Femur (tissue), 1 donor: ENCODE data around the gene CIAO2B.
A peak's percentile ranks its signal among the peaks of the same experiment; 100 is the strongest.
"Not testable (repeated sequence)": the region's sequence is repeated elsewhere in the genome, so short reads cannot be mapped to it uniquely, and the experiment has no call there.

Experiments
- DNase-seq: peaks from one replicate; pipeline ENCODE4 v3.0.0-alpha.2; 2017

CIAO2B gene

GRCh38 chr16:66955363-66956153, 21.4 kb upstream of the CIAO2B start:
- DNase-seq: not testable (repeated sequence)

- DNase-seq: peak; percentile 83
Observed at GRCh38 chr16:66954097-66954659, 20.0 kb upstream of the CIAO2B start.

GRCh38 chr16:66953462-66954096, 19.4 kb upstream of the CIAO2B start:
- no peak for DNase-seq

GRCh38 chr16:66952430-66953110, 18.4 kb upstream of the CIAO2B start:
- DNase-seq: peak; percentile 10

GRCh38 chr16:66950971-66951790, 17.0 kb upstream of the CIAO2B start:
- DNase-seq: no peak

- no peak for DNase-seq
Observed at GRCh38 chr16:66950437-66950836, 16.2 kb upstream of the CIAO2B start.

GRCh38 chr16:66949472-66949871, 15.3 kb upstream of the CIAO2B start:
- no peak for DNase-seq

- peak; percentile 20 for DNase-seq
Observed at GRCh38 chr16:66948837-66949225, 14.6 kb upstream of the CIAO2B start.

GRCh38 chr16:66948134-66948836, 14.1 kb upstream of the CIAO2B start:
- peak; percentile 20 for DNase-seq

- peak; percentile 87 for DNase-seq
Observed at GRCh38 chr16:66947302-66948065, 13.3 kb upstream of the CIAO2B start.

GRCh38 chr16:66946974-66947301, 12.7 kb upstream of the CIAO2B start:
- no peak for DNase-seq

GRCh38 chr16:66946541-66946940, 12.3 kb upstream of the CIAO2B start:
- DNase-seq: no peak

- no peak for DNase-seq
Observed at GRCh38 chr16:66945939-66946338, 11.7 kb upstream of the CIAO2B start.

- not testable (repeated sequence) for DNase-seq
Observed at GRCh38 chr16:66944971-66945370, 10.8 kb upstream of the CIAO2B start.

- DNase-seq: no peak
Observed at GRCh38 chr16:66944054-66944441, 9.8 kb upstream of the CIAO2B start.

- no peak for DNase-seq
Observed at GRCh38 chr16:66943426-66944053, 9.3 kb upstream of the CIAO2B start.

GRCh38 chr16:66942981-66943380, 8.8 kb upstream of the CIAO2B start:
- no peak for DNase-seq

GRCh38 chr16:66940236-66940635, 6.0 kb upstream of the CIAO2B start:
- DNase-seq: no peak

GRCh38 chr16:66939366-66939765, 5.2 kb upstream of the CIAO2B start:
- no peak for DNase-seq

- no peak for DNase-seq
Observed at GRCh38 chr16:66937725-66938337, 3.6 kb upstream of the CIAO2B start.
